ENCODE results near the gene ATP10B. TPM values are rescaled to one million over a fixed set of nuclear protein-coding genes. Genes with fewer than 3 reads are reported as not detected.

The ATP10B gene
- total RNA-seq, 1 donor from 2014 or later, result not detected

DNA sequence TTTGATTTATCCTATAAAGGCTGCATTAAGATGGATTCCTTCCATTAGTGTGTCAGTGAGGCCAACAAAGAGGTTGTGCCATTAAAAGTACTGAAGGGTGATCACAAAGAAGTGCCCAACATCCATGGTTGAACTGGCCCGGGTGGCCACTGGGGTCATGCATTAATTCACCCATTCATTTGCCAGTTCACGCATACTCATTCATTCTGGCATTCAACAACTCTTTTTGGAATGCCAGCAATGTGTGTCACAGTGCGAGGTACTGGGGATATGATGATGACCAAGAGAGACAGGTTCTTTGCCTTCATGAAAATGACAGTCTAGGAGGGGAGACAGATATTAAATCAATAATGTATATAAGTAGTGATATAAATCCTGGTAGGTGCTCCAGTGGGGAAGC is 337.1 kb downstream of the ATP10B start:
- intact Hi-C loops (cut with DNase I), result no loop called here
- no peak overlapping the region for H3K4me3 ChIP-seq
- no peaks in the 10 kb centered on the region for H3K9me3 ChIP-seq
- ATAC-seq, result no peak
- no peaks in the 10 kb centered on the region for H3K27me3 ChIP-seq
- no peak for DNase-seq
- H3K36me3 ChIP-seq, result no peaks in the 10 kb centered on the region
- no peak overlapping the region for H3K27ac ChIP-seq
- TF ChIP-seq CTCF (IDR thresholded peaks at IDR 0.05), result no peak
- H3K4me1 ChIP-seq, result no peaks in the 10 kb centered on the region

DNA sequence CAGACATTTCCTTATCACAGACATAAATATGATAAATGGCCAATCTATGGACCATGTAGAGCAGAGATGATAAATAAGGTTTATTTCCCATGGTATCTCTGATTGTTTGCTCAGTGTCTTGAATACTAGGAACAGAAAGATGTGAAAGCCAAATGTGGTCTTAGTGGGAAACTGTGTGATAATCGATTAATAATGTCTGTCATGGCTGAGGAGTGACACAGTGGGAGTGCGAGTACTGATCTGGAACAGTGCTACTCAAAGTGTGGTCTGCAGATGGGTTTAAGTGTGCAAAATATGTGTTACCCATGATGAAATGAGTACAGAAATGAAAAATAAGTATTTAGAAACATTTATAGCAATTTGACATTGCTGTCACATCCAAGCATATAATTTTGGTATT is 337.8 kb downstream of the ATP10B start:
- H3K9me3 ChIP-seq, result no peaks in the 10 kb centered on the region
- no peaks in the 10 kb centered on the region for H3K4me1 ChIP-seq
- no peak for TF ChIP-seq CTCF (IDR thresholded peaks at IDR 0.05)
- intact Hi-C loops (cut with DNase I), result no loop called here
- ATAC-seq (no peak), DNase-seq (no peak)
- H3K27me3 ChIP-seq, result no peaks in the 10 kb centered on the region
- no peaks in the 10 kb centered on the region for H3K36me3 ChIP-seq
- H3K27ac ChIP-seq, result no peak overlapping the region
- no peak overlapping the region for H3K4me3 ChIP-seq

DNA sequence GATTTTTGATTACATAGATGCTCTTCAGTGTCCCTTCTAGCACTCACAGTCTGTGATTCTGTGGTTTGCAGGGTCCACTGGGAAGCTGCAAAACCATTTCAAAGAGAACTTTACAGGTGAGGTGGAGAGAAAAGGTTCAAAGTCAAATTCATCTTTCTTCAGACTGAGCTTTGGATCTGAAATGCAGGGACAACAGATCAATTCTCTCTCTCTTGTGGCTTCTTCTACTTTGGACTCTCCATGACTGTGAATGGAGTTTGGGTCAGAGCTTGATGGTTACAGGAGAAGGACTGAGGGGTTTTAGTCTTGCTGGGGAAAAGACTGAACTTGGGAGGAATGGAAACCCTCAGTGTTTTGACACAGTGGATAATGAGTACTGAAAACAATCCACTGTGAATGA is 338.5 kb downstream of the ATP10B start:
- ATAC-seq (no peak), DNase-seq (no peak)
- no peaks in the 10 kb centered on the region for H3K27me3 ChIP-seq
- H3K36me3 ChIP-seq, result no peaks in the 10 kb centered on the region
- H3K4me3 ChIP-seq, result no peak overlapping the region
- H3K9me3 ChIP-seq, result no peaks in the 10 kb centered on the region
- intact Hi-C loops (cut with DNase I), result no loop called here
- no peak overlapping the region for H3K27ac ChIP-seq
- TF ChIP-seq CTCF (IDR thresholded peaks at IDR 0.05), result no peak
- H3K4me1 ChIP-seq, result no peaks in the 10 kb centered on the region

Measured in upper lobe of right lung (tissue), 1 donor.